ENCODE results near the gene OTOF. TPM values are rescaled to one million over a fixed set of nuclear protein-coding genes. Genes with fewer than 3 reads are reported as not detected.

The OTOF gene
- total RNA-seq, 1 donor from 2014 or later = not detected

GRCh38 chr2:26430826-26431225 is 47.1 kb downstream of the OTOF start:
- intact Hi-C loops (cut with micrococcal nuclease) = no loop called here
- DNase-seq = no peak
- no peak for ATAC-seq

- ATAC-seq (peak; percentile 94), DNase-seq (peak; percentile 70)
- intact Hi-C loops (cut with micrococcal nuclease) = no loop called here
Observed at GRCh38 chr2:26429779-26430578, 47.9 kb downstream of the OTOF start.

- intact Hi-C loops (cut with micrococcal nuclease) = no loop called here
- DNase-seq (no peak), ATAC-seq (no peak)
Observed at GRCh38 chr2:26428846-26429245, 49.1 kb downstream of the OTOF start.

- intact Hi-C loops (cut with micrococcal nuclease) = no loop called here
- DNase-seq = no peak
- ATAC-seq = no peak
Observed at GRCh38 chr2:26424221-26424620, 53.7 kb downstream of the OTOF start.

- DNase-seq (no peak), ATAC-seq (no peak)
- intact Hi-C loops (cut with micrococcal nuclease) = no loop called here
Observed at GRCh38 chr2:26423750-26424149, 54.2 kb downstream of the OTOF start.

- no peak for DNase-seq
- intact Hi-C loops (cut with micrococcal nuclease) = no loop called here
- ATAC-seq = no peak
Observed at GRCh38 chr2:26422947-26423629, 54.8 kb downstream of the OTOF start.

- intact Hi-C loops (cut with micrococcal nuclease) = no loop called here
- no peak for ATAC-seq
- no peak for DNase-seq
Observed at GRCh38 chr2:26421961-26422360, 56.0 kb downstream of the OTOF start.

GRCh38 chr2:26414311-26414710 is 63.6 kb downstream of the OTOF start:
- DNase-seq (no peak), ATAC-seq (no peak)
- intact Hi-C loops (cut with micrococcal nuclease) = no loop called here

- no peak for DNase-seq
- ATAC-seq = no peak
Observed at GRCh38 chr2:26412091-26412673, 65.7 kb downstream of the OTOF start.

GRCh38 chr2:26411419-26411818 is 66.5 kb downstream of the OTOF start:
- DNase-seq (no peak), ATAC-seq (no peak)
- intact Hi-C loops (cut with micrococcal nuclease) = no loop called here

More at GRCh38 chr2:26412091-26412673, 65.7 kb downstream of the OTOF start:
- intact Hi-C loops (cut with micrococcal nuclease) = no loop called here

- ATAC-seq = no peak
- DNase-seq = no peak
- intact Hi-C loops (cut with micrococcal nuclease) = no loop called here
Observed at GRCh38 chr2:26410764-26411243, 67.1 kb downstream of the OTOF start.

- intact Hi-C loops (cut with micrococcal nuclease) = no loop called here
- no peak for DNase-seq
- no peak for ATAC-seq
Observed at GRCh38 chr2:26409785-26410184, 68.1 kb downstream of the OTOF start.

GRCh38 chr2:26407526-26407925 is 70.4 kb downstream of the OTOF start:
- ATAC-seq = no peak
- intact Hi-C loops (cut with micrococcal nuclease) = no loop called here
- DNase-seq = no peak

Other genes starting within 250 kb of the OTOF start
- gene HADHA, start 233.5 kb downstream of the OTOF start, total RNA-seq = 800 TPM
- gene HADHB, start 233.2 kb downstream of the OTOF start, total RNA-seq = 1,919 TPM
- 14.5 TPM for gene SELENOI, start 132.0 kb downstream of the OTOF start, total RNA-seq
- not detected for gene ADGRF3, start 131.3 kb downstream of the OTOF start, total RNA-seq
- not detected for gene DRC1, start 76.2 kb downstream of the OTOF start, total RNA-seq
- not detected for gene CIB4, start 163.2 kb upstream of the OTOF start, total RNA-seq
- gene KCNK3, start 214.6 kb upstream of the OTOF start, total RNA-seq = 2.8 TPM

Data from left ventricle myocardium superior (tissue), 1 donor.